HG02571 (cell line): ENCODE data around the gene FAM170B.
A peak's percentile ranks its signal among the peaks of the same experiment; 100 is the strongest.

Experiments
- ATAC-seq: cut with Tn5 transposase; IDR thresholded peaks from one replicate; pipeline ENCODE4 v1.9.1; 2021; ENCODE audit warnings: mild to moderate bottlenecking, moderate library complexity; ENCODE audit not compliant: unreplicated experiment

FAM170B gene

DNA sequence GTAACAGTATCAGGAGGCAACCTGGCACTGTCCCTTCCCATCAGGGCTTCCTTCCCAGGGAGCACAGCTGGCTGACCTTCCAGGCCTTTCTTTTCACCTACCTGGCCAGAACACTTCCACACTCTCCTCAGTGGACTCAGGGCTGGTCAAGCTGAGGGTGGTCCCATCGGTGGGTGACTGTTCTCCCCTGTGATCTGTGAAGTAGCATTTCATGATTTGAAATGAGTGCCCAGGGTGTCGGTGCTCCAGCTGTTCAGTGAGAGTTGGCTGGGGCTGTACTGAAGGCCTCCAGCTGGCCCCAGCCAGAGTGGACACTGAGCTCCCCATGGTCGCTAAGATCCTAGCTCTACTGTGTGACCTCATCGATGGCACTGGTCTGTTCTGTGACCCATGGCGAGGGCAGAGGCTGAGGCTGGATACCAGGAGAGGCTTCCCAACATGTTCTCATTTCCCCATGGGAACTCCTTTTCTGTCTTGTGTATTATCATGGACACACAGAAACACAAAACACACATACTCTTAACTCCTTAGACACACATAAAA lies at the start of gene FAM170B:
FAM170B (minus strand) TSS at position 316 of the 543 bp plus-strand sequence; CDS start at position 213, 103 bp downstream.
- ATAC-seq = no peak

DNA sequence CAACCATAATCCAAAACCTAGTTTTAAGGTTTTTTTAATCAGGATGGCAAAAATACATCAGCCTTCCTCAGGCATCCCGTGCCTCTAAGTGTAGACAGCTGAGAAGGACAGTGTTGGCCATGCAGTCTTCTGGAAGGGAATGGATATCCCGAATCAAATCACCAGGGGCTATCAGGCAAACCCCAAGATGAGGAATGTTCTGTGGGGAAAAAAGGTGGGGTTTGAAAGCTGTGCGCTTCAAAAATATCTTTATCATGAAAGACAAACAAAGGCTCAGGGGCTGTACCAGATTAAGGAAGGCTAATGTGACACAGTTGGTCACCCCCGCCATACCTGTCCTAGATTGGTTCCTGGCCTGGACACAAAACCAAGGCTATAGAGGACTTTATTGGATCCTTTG lies 49.0 kb upstream of the FAM170B start:
- ATAC-seq = no peak

DNA sequence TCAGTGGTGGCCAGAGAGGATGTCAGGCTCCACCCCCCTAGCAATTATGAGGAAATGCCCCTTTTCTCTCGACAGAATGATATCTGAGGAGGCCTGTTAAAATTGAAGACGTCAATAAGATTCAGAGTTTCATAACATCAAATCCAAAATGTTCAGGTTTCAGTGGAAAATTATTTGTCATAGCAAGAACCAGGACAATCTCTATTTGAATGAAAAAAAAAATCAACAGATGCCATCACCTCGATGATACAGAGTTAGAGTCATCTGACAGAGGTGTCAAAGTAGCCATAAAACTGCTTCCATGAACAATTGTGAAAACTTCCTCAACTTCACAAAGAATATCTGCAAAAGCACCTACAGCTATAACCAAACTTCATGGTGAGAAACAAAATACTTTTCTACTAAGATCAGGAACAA lies 46.6 kb upstream of the FAM170B start:
- ATAC-seq = no peak

DNA sequence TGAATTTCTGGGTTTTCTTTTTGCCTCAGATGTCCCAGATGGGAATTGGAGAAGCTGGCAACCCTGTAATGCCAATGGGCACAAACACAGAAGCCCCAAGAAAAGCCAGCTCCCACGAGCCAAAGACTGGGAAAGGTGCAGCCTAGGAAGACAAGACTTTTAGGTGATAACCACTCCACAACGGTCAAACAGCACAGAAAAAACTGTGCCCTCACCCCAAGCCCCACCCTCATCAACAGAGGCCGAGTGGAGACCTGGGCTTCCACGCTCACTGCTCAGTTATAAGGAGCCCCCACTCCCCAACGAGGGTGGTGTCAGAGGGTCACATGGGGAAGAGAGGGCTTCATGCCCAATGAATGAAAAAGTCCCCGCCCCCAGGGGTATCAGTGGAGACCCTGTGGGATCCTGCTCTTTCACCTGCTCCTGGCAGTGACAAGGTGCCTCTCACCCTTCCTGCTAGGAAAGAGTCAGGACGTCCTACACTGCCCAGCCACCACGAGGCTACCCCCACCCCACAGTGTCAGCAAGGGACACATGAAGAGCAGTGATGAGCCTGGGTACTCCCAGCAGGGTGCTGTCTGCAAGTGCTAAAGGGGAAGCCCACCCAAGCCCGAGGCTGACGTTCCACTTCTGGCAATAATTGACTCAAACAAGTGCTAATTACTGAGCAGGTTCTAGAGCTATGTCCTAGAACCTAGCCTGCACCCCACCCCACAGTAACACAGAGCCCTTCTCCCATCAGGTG lies 46.0 kb upstream of the FAM170B start:
- no peak for ATAC-seq

DNA sequence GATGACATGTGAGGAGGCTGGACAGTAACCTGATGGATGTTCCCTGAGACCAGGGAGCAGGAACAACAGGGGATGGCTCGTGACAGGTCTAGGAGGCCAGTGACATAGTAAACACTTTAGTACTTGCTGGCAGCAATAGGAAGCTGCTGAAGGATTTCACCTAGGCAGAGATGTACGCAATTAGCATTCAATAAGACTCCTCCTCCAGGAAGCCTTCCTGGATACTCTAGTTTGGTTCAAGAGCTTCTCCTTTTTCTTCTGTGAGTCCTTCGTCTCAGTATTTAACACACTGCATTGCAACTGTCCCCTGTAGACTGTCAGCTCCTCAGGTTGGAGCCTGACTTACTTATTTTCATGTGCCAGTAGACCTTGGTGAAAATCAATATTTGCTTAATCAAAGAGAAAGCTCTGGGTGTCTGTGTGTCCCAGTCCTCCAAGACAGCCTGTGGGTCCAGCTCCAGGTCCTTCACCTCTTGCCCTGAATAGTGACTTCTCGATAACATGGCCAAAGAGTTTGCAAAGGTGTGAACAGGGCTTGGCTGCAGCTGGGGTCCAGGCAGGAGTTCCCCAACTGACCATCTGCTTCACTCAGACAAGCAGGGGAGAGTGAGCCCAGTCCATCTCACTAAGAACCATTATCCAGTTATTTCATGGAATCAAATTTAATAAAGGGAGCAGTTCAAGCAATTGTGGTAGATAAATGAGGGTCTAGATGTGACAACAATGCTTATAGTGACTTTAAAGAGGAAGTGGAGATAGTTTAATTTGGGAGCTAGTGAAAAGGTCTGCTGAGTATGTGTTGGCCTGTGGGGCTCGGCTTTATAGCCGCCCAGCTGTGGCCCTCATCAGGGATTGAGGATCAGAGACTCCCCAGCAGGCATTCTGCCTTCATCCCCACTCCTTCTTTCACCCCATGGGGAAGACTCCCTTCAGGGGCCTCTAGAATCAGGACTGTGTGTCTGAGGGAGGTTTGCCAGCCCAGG lies 45.0 kb upstream of the FAM170B start:
- no peak for ATAC-seq

DNA sequence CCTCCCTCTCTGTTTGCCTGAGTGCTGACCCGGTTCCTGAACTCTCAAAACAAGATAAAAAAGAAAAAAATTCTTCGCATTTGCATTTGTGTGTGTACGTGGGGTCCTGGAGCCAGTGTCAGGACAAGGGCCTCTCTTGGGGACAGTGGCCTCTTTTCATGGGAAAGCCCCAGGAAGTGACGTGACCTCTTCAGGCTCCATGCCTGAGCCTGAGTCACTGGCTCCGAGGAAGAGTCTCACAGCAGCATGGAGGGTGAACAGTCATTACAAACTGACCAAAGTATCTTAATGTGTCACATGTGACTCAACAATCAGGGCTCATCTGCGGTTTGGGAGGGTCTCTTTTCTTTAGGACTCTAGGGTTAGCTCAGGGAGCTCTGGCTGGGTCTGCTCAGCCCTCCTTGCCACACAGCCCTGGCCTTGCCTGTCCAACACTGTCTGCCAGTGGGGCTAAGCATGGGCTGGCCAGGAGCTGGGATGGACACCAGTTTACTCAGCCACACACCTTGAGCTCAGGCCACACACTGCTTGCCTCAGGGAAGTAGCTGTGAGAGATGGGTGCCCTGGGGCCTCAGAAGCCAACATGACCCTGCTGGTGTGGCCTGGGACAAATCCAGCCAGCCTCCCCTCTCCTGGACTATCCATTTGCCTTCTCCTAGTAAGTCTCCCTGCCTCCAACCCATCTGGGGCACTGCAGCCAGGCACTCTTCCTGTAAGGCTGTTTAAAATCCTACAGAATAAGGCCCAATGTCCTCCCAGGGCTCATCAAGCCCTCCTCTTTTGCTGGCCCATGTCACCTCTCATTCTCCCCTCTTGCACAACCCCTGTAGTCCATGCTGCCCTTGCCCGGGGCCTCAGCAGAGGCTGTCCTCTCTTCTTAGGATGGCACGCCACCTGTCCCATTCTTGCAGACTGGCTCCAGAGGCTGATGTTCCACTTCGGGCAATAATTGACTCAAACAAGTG lies 43.9 kb upstream of the FAM170B start:
- ATAC-seq = peak; percentile 67

- no peak for ATAC-seq
Observed at GRCh38 chr10:49176310-49177268, 42.8 kb upstream of the FAM170B start.

GRCh38 chr10:49175587-49176309 lies 41.9 kb upstream of the FAM170B start:
- ATAC-seq = no peak

GRCh38 chr10:49174926-49175500 lies 41.2 kb upstream of the FAM170B start:
- no peak for ATAC-seq

- no peak for ATAC-seq
Observed at GRCh38 chr10:49174261-49174925, 40.6 kb upstream of the FAM170B start.

DNA sequence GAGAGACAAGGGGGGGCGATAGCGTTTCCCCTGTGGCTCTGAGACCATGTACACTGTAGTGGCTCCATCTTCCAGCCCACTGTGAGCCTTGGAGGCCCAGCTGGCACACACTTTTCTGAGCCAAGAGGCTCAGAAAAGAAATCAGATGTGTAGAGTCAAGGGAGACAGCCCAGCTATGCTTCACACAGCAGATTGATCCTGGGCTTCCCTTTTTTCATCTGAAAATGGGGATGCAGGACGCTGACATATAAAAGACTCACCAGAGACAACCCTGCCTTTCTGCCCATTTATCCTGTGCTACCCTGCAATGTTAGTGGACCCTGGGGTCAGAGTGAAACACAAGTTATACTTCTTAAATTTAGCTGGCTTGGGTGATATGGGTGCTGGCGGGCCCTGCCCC lies 40.0 kb upstream of the FAM170B start:
- ATAC-seq = no peak

GRCh38 chr10:49173201-49173772 lies 39.5 kb upstream of the FAM170B start:
- ATAC-seq = no peak

GRCh38 chr10:49172777-49173132 lies 38.9 kb upstream of the FAM170B start:
- no peak for ATAC-seq

DNA sequence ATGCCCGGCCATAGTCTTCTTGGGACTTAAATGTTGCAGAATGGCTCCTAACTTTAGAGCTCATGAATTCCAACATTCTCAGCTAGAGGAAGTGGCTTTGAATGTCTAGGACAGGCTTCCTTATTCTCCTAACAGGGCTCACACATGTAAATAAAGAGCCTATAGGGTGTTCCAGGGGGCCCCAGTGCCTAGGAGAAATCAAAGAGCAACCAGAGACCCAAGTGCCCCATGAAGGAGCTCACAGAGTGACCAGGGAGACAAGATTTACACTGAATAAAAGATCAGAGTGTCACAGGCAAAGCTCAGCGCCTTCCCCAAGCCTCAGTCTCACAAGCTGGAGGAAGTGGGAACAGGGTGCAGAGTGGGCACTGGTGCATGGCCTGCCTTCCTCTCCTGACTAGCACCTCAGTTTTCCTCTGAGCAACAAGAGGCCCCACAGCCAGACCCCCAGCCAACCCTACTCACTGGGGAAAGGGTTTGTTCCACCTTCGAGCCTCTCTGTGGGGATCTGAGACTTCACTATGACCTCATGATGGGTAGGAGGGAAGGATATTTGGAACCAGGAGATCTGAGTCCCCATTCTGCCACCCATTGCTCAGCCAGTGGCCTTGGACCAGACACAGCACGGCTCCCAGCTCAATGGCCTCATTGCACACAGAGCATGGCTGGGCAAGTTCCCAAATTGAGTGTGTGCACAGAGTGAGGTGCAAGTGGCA lies 38.4 kb upstream of the FAM170B start:
- no peak for ATAC-seq

GRCh38 chr10:49171326-49172060 lies 37.7 kb upstream of the FAM170B start:
- no peak for ATAC-seq
